ENCODE results near the gene L3MBTL4. TPM values are rescaled to one million over a fixed set of nuclear protein-coding genes. Genes with fewer than 3 reads are reported as not detected.
"Not testable (repeated sequence)": the region's sequence is repeated elsewhere in the genome, so short reads cannot be mapped to it uniquely, and the experiment has no call there.

The L3MBTL4 gene
- total RNA-seq, 4 donors from 2014 or later = 5.6 to 45.7 (median 12.0) TPM

GRCh38 chr18:6389005-6389404 is 25.7 kb downstream of the L3MBTL4 start:
- H3K9me3 ChIP-seq = peaks cover 0 to 23% of the 10 kb centered on the region in 2 donors
- H3K4me1 ChIP-seq = no peaks in the 10 kb centered on the region

GRCh38 chr18:6382963-6383362 is 31.7 kb downstream of the L3MBTL4 start:
- no peaks in the 10 kb centered on the region for H3K4me1 ChIP-seq
- H3K27ac ChIP-seq = no peak overlapping the region
- DNase-seq = no peak
- no peak for TF ChIP-seq CTCF (IDR thresholded peaks at IDR 0.05)
- TF ChIP-seq POLR2A (IDR thresholded peaks at IDR 0.05) = no peak
- H3K4me3 ChIP-seq = no peak overlapping the region
- H3K9me3 ChIP-seq = peaks cover 0 to under 1% of the 10 kb centered on the region in 2 donors
- H3K36me3 ChIP-seq = no peaks in the 10 kb centered on the region
- intact Hi-C loops (cut with DNase I; ENCODE audit: low total_unique reads) = no loop called here
- no peaks in the 10 kb centered on the region for H3K27me3 ChIP-seq

More at GRCh38 chr18:6389005-6389404, 25.7 kb downstream of the L3MBTL4 start:
- Histone ChIP-seq H3K36me3 (no peaks in the 10 kb centered on the region), H3K4me3 (no peak overlapping the region), H3K27ac (no peak overlapping the region), H3K27me3 (no peaks in the 10 kb centered on the region)
- intact Hi-C loops (cut with DNase I; ENCODE audit: low total_unique reads) = no loop called here
- no peak for DNase-seq
- TF ChIP-seq CTCF (IDR thresholded peaks at IDR 0.05) = no peak
- TF ChIP-seq POLR2A (IDR thresholded peaks at IDR 0.05) = no peak

- H3K9me3 ChIP-seq; H3K4me3 ChIP-seq; H3K27me3 ChIP-seq; H3K4me1 ChIP-seq; H3K27ac ChIP-seq; DNase-seq; H3K36me3 ChIP-seq; intact Hi-C loops (cut with DNase I; ENCODE audit: low total_unique reads): not testable (repeated sequence)
Measured at GRCh38 chr18:6377473-6377872, 37.2 kb downstream of the L3MBTL4 start.

GRCh38 chr18:6376433-6377229 is 38.1 kb downstream of the L3MBTL4 start:
- Histone ChIP-seq H3K4me3 (no peak overlapping the region), H3K4me1 (no peaks in the 10 kb centered on the region), H3K9me3 (no peaks in the 10 kb centered on the region), H3K27ac (no peak overlapping the region), H3K36me3 (no peaks in the 10 kb centered on the region), H3K27me3 (no peaks in the 10 kb centered on the region)
- TF ChIP-seq POLR2A (IDR thresholded peaks at IDR 0.05) (no peak), CTCF (IDR thresholded peaks at IDR 0.05) (no peak)
- intact Hi-C loops (cut with DNase I; ENCODE audit: low total_unique reads) = no loop called here
- no peak for DNase-seq

GRCh38 chr18:6374935-6375529 is 39.7 kb downstream of the L3MBTL4 start:
- intact Hi-C loops (cut with DNase I; ENCODE audit: low total_unique reads) = no loop called here
- no peak overlapping the region for H3K4me3 ChIP-seq
- DNase-seq = no peak
- H3K9me3 ChIP-seq = no peaks in the 10 kb centered on the region
- H3K27ac ChIP-seq = no peak overlapping the region
- no peaks in the 10 kb centered on the region for H3K36me3 ChIP-seq
- H3K4me1 ChIP-seq = no peaks in the 10 kb centered on the region
- TF ChIP-seq POLR2A (IDR thresholded peaks at IDR 0.05) = no peak
- TF ChIP-seq CTCF (IDR thresholded peaks at IDR 0.05) = no peak
- H3K27me3 ChIP-seq = no peaks in the 10 kb centered on the region
